Peyer's patch (tissue), 4 donors: ENCODE measurements around the gene KLF2.

Source experiments
- POLR2A ChIP-seq, 2 donors: fragments of 450-650 bp; IDR thresholded peaks; one replicate each; pipeline ENCODE4 v1.5.1; 2017; ENCODE audit warnings: antibody characterized with exemption in 2 of 2, mild to moderate bottlenecking in 2 of 2, moderate library complexity in 2 of 2
- TF ChIP-seq, protein P1 (sequence below), 6 experiments: fragments of 450-650 bp in 4 of 6; fragments of 200-600 bp in 2 of 6; sonication (generic) in 1 of 6; IDR thresholded peaks; one replicate each; pipeline ENCODE4 v1.5.1; 2017 to 2019; ENCODE audit warnings: antibody characterized with exemption in 6 of 6, mild to moderate bottlenecking in 3 of 6, moderate library complexity in 1 of 6

DNA sequence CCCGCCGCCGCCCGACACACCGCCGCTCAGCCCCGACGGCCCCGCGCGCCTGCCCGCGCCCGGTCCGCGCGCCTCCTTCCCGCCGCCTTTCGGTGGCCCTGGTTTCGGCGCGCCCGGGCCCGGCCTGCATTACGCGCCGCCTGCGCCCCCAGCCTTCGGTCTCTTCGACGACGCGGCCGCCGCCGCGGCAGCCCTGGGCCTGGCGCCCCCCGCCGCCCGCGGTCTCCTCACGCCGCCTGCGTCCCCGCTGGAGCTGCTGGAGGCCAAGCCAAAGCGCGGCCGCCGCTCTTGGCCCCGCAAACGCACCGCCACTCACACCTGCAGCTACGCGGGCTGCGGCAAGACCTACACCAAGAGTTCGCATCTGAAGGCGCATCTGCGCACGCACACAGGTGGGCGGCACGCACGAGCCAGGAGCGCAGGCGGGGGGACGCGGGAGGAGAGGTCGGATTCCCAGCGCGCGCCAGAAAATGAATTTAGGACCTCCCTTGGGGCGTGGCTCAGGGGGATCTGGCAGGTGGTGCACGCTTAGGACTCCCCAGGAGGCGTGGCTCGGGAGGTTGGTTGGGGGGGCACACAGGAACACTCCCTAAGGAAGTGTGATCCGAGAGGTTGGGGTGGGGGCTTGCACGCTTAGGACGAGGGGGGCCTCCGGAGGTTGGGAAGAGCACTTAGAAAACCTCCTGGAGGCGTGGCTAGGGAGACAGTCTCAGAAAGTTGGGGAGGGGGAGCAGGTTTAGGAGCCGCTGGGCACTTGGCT, 1.2 kb downstream of the KLF2 start:
- TF ChIP-seq, protein P1, sequence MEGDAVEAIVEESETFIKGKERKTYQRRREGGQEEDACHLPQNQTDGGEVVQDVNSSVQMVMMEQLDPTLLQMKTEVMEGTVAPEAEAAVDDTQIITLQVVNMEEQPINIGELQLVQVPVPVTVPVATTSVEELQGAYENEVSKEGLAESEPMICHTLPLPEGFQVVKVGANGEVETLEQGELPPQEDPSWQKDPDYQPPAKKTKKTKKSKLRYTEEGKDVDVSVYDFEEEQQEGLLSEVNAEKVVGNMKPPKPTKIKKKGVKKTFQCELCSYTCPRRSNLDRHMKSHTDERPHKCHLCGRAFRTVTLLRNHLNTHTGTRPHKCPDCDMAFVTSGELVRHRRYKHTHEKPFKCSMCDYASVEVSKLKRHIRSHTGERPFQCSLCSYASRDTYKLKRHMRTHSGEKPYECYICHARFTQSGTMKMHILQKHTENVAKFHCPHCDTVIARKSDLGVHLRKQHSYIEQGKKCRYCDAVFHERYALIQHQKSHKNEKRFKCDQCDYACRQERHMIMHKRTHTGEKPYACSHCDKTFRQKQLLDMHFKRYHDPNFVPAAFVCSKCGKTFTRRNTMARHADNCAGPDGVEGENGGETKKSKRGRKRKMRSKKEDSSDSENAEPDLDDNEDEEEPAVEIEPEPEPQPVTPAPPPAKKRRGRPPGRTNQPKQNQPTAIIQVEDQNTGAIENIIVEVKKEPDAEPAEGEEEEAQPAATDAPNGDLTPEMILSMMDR (IDR thresholded peaks at IDR 0.05) = no peak
- no peak for TF ChIP-seq POLR2A (IDR thresholded peaks at IDR 0.05)
